ENCODE measurements around the gene LYZL1.
"Not testable (repeated sequence)": the region's sequence is repeated elsewhere in the genome, so short reads cannot be mapped to it uniquely, and the experiment has no call there.

The LYZL1 gene

DNA sequence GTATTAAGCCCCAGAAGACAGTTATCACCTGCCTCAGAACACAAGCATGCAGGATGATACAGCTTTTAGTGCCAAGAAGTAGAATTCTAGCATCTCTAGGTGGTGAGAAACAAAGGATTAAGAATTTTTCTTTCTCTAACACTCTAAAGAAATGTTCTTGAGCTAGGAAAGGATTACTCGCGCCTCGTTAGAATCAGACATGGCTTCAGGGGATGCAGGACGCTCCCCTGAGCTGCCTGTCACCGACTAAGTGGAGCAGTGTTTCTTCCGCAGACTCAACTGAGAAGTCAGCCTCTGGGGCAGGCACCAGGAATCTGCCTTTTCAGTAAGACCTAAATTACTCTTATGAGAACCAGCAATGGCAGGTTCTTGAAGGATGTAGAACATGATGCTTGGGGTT lies at the start of gene LYZL1:
LYZL1 (plus strand) TSS at position 165 of the 400 bp plus-strand sequence. CDS start 2,798 bp downstream, outside the sequence.
- not testable (repeated sequence) for H3K9me3 ChIP-seq (ENCODE audit: low read depth, low read length); H3K9ac ChIP-seq (ENCODE audit: insufficient read length); H3K27ac ChIP-seq; DNase-seq (ENCODE audit: low read depth, low spot score); H3K36me3 ChIP-seq (ENCODE audit: insufficient read depth, low read length); H3K4me3 ChIP-seq

DNA sequence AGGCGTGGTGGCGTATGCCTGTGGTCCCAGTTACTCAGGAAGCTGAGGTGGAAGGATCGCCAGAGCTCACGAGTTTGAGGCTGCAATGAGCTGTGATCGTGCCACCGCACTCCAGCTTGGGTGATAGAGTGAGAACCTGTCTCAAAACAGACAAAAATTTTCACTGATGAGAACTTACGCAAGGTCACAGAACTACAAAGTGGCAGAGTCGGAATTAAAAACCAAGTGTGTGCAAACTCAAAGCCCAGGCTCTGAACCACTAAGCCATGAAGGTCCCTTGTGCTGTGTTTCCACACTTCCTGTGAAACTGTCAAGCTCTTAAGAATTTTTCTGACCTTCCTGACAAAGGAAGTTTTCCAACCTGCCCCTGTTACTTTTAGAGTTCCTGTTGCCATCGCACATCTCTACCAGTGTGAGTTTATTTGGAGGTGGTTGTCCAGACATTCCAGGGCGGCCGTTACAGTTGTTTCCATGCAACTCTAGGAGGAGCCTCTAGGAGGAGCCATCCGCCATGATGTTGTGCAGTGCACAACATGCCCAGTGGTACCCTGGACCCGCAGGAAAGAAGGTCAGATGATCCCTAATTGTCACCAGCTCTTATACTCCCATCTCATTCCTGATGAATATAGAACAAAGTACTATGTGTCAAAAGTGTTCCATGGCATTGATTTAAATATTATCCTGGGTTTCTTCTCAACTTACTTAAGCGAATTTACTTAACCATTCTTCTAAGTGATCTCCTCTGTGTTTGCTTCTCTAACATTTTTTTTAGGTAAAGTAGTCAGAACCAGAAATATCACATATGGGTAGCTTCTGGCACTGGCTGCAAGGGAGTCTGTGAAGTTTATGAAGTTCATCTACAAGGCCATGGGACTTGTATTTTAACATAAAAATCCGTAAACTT lies 49.0 kb upstream of the LYZL1 start:
- Histone ChIP-seq H3K9me3 (ENCODE audit: low read depth, low read length) (no peaks in the 10 kb centered on the region), H3K27ac (no peak overlapping the region), H3K4me3 (no peak overlapping the region), H3K36me3 (ENCODE audit: insufficient read depth, low read length) (no peaks in the 10 kb centered on the region), H3K9ac (ENCODE audit: insufficient read length) (no peak overlapping the region)
- DNase-seq (ENCODE audit: low read depth, low spot score): no peak
- TF ChIP-seq EZH2 (IDR thresholded peaks at IDR 0.05) (no peak), FOXP2 (optimal IDR thresholded peaks at IDR 0.05; ENCODE audit: control extremely low read depth, extremely low read length, insufficient read depth) (no peak)

DNA sequence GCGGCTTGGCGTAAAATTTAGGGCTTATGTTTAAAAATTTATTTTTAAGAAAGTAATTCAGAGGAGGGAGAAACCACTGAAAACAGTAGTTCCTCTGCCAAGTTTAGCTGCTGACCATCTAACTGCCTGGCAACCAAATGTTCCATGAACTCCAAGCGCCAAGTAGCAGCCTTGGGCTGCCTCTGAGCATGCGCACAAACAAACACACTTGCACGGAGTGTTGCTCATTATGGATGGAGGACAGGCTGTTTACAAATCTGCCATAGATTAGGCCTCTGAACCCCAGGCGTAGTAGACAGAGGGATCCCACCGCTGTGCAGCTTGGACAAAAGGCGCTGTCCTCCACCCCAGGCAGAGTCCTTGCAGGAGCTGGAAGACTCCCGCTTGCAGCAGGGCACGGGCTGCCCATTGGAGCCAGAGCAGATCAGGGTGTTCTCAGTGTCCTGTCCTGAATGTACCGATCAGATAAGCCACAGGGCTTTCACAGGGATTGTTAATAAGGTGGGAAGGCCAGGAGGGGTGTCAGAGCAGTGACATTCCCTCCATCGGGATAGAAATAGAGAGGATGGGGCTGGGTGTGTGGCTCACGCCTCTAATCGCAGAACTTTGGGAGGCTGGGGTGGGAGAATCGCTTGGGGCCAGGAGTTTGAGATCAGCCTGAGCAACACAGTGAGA lies 47.7 kb upstream of the LYZL1 start:
- TF ChIP-seq EZH2 (IDR thresholded peaks at IDR 0.05) (no peak), POLR2AphosphoS5 (IDR thresholded peaks at IDR 0.05; ENCODE audit: borderline replicate concordance, low read depth, low read length) (no peak), FOXP2 (optimal IDR thresholded peaks at IDR 0.05; ENCODE audit: control extremely low read depth, extremely low read length, insufficient read depth) (no peak)
- no peak for DNase-seq (ENCODE audit: low read depth, low spot score)
- Histone ChIP-seq H3K36me3 (ENCODE audit: insufficient read depth, low read length) (no peaks in the 10 kb centered on the region), H3K27ac (no peak overlapping the region), H3K9ac (ENCODE audit: insufficient read length) (no peak overlapping the region), H3K9me3 (ENCODE audit: low read depth, low read length) (no peaks in the 10 kb centered on the region), H3K4me3 (no peak overlapping the region)

DNA sequence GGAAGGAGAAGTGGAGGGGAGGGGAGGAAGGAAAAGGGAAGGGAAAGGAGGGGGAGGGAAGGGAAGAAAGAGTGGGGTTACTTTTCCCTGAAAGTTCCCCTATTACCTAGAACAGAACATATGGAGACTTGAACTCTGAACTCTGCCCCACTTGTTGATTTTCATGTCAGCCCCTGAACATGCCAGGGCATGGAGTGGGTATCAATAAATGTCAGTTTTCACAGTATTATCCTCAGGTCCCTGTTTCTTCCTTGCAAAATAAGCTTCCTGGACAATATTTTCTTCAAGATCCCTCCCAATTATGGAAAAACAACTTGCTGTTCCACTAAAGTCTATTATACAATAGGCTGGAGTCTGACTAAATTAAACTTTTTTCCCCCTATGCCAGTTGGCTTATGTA lies 46.9 kb upstream of the LYZL1 start:
- H3K4me3 ChIP-seq: no peak overlapping the region
- H3K9me3 ChIP-seq (ENCODE audit: low read depth, low read length): no peaks in the 10 kb centered on the region
- no peaks in the 10 kb centered on the region for H3K36me3 ChIP-seq (ENCODE audit: insufficient read depth, low read length)
- TF ChIP-seq EZH2 (IDR thresholded peaks at IDR 0.05): no peak
- no peak overlapping the region for H3K27ac ChIP-seq
- no peak overlapping the region for H3K9ac ChIP-seq (ENCODE audit: insufficient read length)
- DNase-seq (ENCODE audit: low read depth, low spot score): no peak

- no peaks in the 10 kb centered on the region for H3K9me3 ChIP-seq (ENCODE audit: low read depth, low read length)
- no peaks in the 10 kb centered on the region for H3K36me3 ChIP-seq (ENCODE audit: insufficient read depth, low read length)
- no peak for DNase-seq (ENCODE audit: low read depth, low spot score)
- H3K4me3 ChIP-seq: no peak overlapping the region
- no peak overlapping the region for H3K9ac ChIP-seq (ENCODE audit: insufficient read length)
- peak overlapping the region; percentile 67 for H3K27ac ChIP-seq
- TF ChIP-seq POLR2AphosphoS5 (IDR thresholded peaks at IDR 0.05; ENCODE audit: borderline replicate concordance, low read depth, low read length): no peak
- no peak for TF ChIP-seq FOXP2 (optimal IDR thresholded peaks at IDR 0.05; ENCODE audit: control extremely low read depth, extremely low read length, insufficient read depth)
- TF ChIP-seq EZH2 (IDR thresholded peaks at IDR 0.05): no peak
Measured at GRCh38 chr10:29243066-29243465, 45.8 kb upstream of the LYZL1 start.

DNA sequence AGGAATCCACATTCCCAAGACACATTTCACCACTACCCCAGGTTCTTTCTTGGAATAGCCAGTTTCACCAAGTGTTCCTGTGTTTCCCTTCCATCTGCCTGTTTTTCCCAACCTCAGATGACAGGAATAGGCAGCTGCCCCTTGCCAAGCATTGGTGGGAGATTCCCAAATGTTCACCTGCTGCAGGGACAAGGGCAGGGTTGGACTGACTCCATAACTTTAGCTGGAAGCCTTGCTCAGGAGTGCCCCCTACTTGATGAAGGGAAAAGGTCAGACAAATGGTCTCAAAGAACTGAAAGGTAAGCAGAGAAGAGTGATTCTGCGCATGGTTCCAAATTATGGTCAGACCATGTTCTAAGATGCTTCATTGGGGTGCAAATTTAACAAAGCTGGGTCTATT lies 45.1 kb upstream of the LYZL1 start:
- no peak overlapping the region for H3K9ac ChIP-seq (ENCODE audit: insufficient read length)
- DNase-seq (ENCODE audit: low read depth, low spot score): no peak

GRCh38 chr10:29244978-29245377 lies 43.9 kb upstream of the LYZL1 start:
- Histone ChIP-seq H3K9me3 (ENCODE audit: low read depth, low read length) (no peaks in the 10 kb centered on the region), H3K9ac (ENCODE audit: insufficient read length) (no peak overlapping the region), H3K27ac (no peak overlapping the region), H3K4me3 (no peak overlapping the region), H3K36me3 (ENCODE audit: insufficient read depth, low read length) (no peaks in the 10 kb centered on the region)
- no peak for TF ChIP-seq EZH2 (IDR thresholded peaks at IDR 0.05)
- no peak for TF ChIP-seq POLR2AphosphoS5 (IDR thresholded peaks at IDR 0.05; ENCODE audit: borderline replicate concordance, low read depth, low read length)
- TF ChIP-seq FOXP2 (optimal IDR thresholded peaks at IDR 0.05; ENCODE audit: control extremely low read depth, extremely low read length, insufficient read depth): no peak
- DNase-seq (ENCODE audit: low read depth, low spot score): no peak

More for the DNA sequence above, 45.1 kb upstream of the LYZL1 start:
- H3K27ac ChIP-seq: no peak overlapping the region
- TF ChIP-seq FOXP2 (optimal IDR thresholded peaks at IDR 0.05; ENCODE audit: control extremely low read depth, extremely low read length, insufficient read depth): no peak
- no peak for TF ChIP-seq EZH2 (IDR thresholded peaks at IDR 0.05)
- TF ChIP-seq POLR2AphosphoS5 (IDR thresholded peaks at IDR 0.05; ENCODE audit: borderline replicate concordance, low read depth, low read length): no peak
- H3K4me3 ChIP-seq: no peak overlapping the region
- no peaks in the 10 kb centered on the region for H3K9me3 ChIP-seq (ENCODE audit: low read depth, low read length)
- no peaks in the 10 kb centered on the region for H3K36me3 ChIP-seq (ENCODE audit: insufficient read depth, low read length)

DNA sequence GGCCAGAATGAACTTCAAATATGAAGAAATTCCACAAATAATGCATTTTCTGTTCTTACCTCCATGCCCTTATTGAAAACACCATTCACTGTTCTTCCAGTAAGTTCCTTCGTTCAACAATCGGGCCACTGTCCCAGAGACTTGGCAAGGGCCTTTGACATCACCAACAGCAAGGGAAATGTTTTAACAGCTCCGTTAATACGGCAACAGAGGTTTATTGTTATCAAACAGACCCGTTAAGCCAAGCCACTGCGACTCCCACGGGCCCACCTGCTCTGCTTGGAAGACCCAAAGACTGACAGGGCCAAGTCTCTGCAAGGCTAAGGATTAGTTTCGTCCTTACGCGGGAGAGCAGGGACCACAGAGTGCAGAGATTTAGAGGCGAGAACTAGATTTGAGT lies 43.4 kb upstream of the LYZL1 start:
- Histone ChIP-seq H3K4me3 (no peak overlapping the region), H3K9me3 (ENCODE audit: low read depth, low read length) (no peaks in the 10 kb centered on the region), H3K9ac (ENCODE audit: insufficient read length) (no peak overlapping the region), H3K36me3 (ENCODE audit: insufficient read depth, low read length) (no peaks in the 10 kb centered on the region), H3K27ac (no peak overlapping the region)
- no peak for TF ChIP-seq FOXP2 (optimal IDR thresholded peaks at IDR 0.05; ENCODE audit: control extremely low read depth, extremely low read length, insufficient read depth)
- no peak for TF ChIP-seq EZH2 (IDR thresholded peaks at IDR 0.05)
- TF ChIP-seq POLR2AphosphoS5 (IDR thresholded peaks at IDR 0.05; ENCODE audit: borderline replicate concordance, low read depth, low read length): no peak
- no peak for DNase-seq (ENCODE audit: low read depth, low spot score)

- Histone ChIP-seq H3K4me3 (no peak overlapping the region), H3K9me3 (ENCODE audit: low read depth, low read length) (no peaks in the 10 kb centered on the region), H3K27ac (no peak overlapping the region), H3K9ac (ENCODE audit: insufficient read length) (no peak overlapping the region), H3K36me3 (ENCODE audit: insufficient read depth, low read length) (no peaks in the 10 kb centered on the region)
- no peak for DNase-seq (ENCODE audit: low read depth, low spot score)
- TF ChIP-seq EZH2 (IDR thresholded peaks at IDR 0.05) (no peak), FOXP2 (optimal IDR thresholded peaks at IDR 0.05; ENCODE audit: control extremely low read depth, extremely low read length, insufficient read depth) (no peak), POLR2AphosphoS5 (IDR thresholded peaks at IDR 0.05; ENCODE audit: borderline replicate concordance, low read depth, low read length) (no peak)
Measured at GRCh38 chr10:29246449-29246848, 42.4 kb upstream of the LYZL1 start.

Measured in SK-N-MC (cell line).